ENCODE measurements around the gene SLC25A36.
A peak's percentile ranks its signal among the peaks of the same experiment; 100 is the strongest.
"Not testable (repeated sequence)": the region's sequence is repeated elsewhere in the genome, so short reads cannot be mapped to it uniquely, and the experiment has no call there.

SLC25A36 gene

GRCh38 chr3:140931801-140932200 lies 9.8 kb upstream of the SLC25A36 start:
- DNase-seq (ENCODE audit: low read depth): no peak

- DNase-seq (ENCODE audit: low read depth): no peak
Measured at GRCh38 chr3:140933109-140933508, 8.5 kb upstream of the SLC25A36 start.

GRCh38 chr3:140933552-140933951 lies 8.1 kb upstream of the SLC25A36 start:
- DNase-seq (ENCODE audit: low read depth): no peak

GRCh38 chr3:140939305-140939704 lies 2.3 kb upstream of the SLC25A36 start:
- DNase-seq (ENCODE audit: low read depth): not testable (repeated sequence)

- DNase-seq (ENCODE audit: low read depth): no peak
Measured at GRCh38 chr3:140941090-140941433, 574 bp upstream of the SLC25A36 start.

- DNase-seq (ENCODE audit: low read depth): peak; percentile 12
Measured at GRCh38 chr3:140942221-140943104, 827 bp downstream of the SLC25A36 start.

- no peak for DNase-seq (ENCODE audit: low read depth)
Measured at GRCh38 chr3:140943781-140944552, 2.3 kb downstream of the SLC25A36 start.

GRCh38 chr3:140948460-140949249 lies 7.0 kb downstream of the SLC25A36 start:
- DNase-seq (ENCODE audit: low read depth): no peak

- no peak for DNase-seq (ENCODE audit: low read depth)
Measured at GRCh38 chr3:140950144-140950543, 8.5 kb downstream of the SLC25A36 start.

- DNase-seq (ENCODE audit: low read depth): no peak
Measured at GRCh38 chr3:140950863-140951262, 9.2 kb downstream of the SLC25A36 start.

GRCh38 chr3:140951750-140952149 lies 10.1 kb downstream of the SLC25A36 start:
- not testable (repeated sequence) for DNase-seq (ENCODE audit: low read depth)

GRCh38 chr3:140953028-140953960 lies 11.7 kb downstream of the SLC25A36 start:
- DNase-seq (ENCODE audit: low read depth): no peak

GRCh38 chr3:140954576-140954975 lies 12.9 kb downstream of the SLC25A36 start:
- no peak for DNase-seq (ENCODE audit: low read depth)

GRCh38 chr3:140955645-140956044 lies 14.0 kb downstream of the SLC25A36 start:
- no peak for DNase-seq (ENCODE audit: low read depth)

GRCh38 chr3:140956058-140956835 lies 14.6 kb downstream of the SLC25A36 start:
- DNase-seq (ENCODE audit: low read depth): no peak

- no peak for DNase-seq (ENCODE audit: low read depth)
Measured at GRCh38 chr3:140972833-140973232, 31.2 kb downstream of the SLC25A36 start.

GRCh38 chr3:140974900-140975299 lies 33.3 kb downstream of the SLC25A36 start:
- DNase-seq (ENCODE audit: low read depth): no peak

- DNase-seq (ENCODE audit: low read depth): no peak
Measured at GRCh38 chr3:140980663-140981062, 39.0 kb downstream of the SLC25A36 start.

- not testable (repeated sequence) for DNase-seq (ENCODE audit: low read depth)
Measured at GRCh38 chr3:140987792-140988191, 46.2 kb downstream of the SLC25A36 start.

- no peak for DNase-seq (ENCODE audit: low read depth)
Measured at GRCh38 chr3:140994316-140994715, 52.7 kb downstream of the SLC25A36 start.
